ENCODE results near the gene FTL.

FTL gene

DNA sequence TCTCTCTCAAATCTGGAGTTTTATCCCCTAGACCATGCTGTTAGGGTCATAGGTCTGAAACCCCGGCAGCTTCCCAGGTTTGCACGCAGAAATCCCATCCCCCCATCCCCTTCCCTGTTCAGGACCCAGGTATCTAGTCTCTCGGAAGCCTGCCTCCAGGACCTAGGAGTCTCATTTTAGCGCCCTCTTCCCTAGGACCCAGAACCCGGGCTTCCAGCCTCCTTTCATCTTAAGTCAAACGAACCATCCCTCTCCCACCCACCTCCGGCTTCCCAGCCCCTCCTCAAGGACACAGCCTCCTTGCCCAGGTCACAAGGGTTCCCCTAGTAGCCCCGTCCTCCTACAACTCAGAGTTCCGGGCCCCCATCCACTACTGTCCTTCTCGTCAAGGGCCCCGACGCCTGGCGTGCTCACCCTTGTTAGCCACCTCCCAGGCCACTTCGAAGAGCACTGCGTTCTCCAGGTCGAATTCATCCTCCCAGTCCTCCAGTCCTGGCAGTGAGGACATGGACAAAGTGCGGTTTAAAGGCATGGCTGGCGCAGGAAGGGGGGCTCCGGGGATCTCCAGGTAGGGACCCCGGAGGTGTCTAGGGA is 27.6 kb downstream of the FTL start:
- no peak for DNase-seq

DNA sequence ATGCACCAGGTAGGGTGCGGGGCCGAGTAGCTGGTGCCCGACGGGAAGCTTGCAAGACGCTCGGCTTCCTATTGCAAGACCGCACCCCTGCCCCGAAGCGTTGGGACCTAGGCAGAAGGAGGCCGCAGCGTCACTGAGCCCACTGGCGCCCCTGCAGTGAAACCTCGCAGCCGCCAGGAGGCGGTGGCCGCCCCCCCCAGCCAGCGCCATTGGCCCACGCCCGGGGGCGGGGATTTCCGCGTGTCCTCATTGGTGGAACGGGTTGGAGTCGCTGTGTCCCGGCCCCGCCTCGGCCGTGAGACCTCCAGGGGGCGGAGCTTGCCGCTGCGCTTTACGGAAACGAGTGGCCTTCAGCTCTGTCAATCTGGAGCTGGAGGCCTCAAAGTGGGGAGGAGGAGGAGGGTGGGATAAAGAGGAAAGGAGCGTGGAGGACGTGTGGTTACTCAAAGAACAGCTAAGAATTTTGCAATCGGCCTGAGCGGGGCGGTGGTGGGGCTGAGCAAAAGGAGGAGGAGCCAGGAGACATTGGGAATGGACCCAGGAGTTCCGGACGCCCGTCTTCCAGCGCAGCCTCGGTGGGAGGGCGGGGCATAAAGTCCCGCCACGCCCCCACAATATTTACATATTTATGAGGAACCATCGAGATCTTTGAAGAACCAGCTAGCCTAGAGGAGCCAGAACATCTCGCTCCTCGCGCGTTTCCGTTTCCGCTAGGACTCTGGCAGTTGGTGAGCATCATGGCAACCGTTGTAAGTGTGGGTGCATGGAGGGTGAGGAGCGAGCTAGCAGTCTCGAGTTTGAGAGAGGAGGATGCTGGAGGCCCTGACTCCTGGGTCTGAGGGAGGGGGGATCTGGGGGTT is 28.3 kb downstream of the FTL start, which contains the start of the genes GYS1 and RUVBL2:
GYS1 (minus strand) TSS at position 135 of the 860 bp plus-strand sequence. CDS start 197 bp downstream, outside the sequence.
RUVBL2 (plus strand) TSS at position 713 of the 860 bp plus-strand sequence; CDS start at position 738, 25 bp downstream.
- DNase-seq, result peak; percentile 96

DNA sequence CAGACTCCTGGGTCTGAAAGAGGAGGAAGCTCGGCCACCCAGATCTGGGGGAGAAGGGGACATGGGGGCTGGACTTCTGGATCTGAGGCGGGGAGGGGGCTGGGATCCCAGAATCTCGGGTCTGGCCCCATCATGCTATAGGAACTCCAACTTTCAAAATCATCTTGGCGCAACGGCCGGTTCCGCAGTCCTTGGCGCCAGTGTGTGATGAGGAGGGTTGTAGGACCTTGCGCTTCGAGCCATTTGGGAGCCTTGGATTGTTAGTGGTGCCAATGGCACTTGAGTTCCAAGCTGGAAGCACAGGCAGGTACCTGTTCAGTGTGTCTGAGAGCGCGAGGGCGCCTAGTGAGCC is 28.9 kb downstream of the FTL start:
- DNase-seq, result no peak

DNA sequence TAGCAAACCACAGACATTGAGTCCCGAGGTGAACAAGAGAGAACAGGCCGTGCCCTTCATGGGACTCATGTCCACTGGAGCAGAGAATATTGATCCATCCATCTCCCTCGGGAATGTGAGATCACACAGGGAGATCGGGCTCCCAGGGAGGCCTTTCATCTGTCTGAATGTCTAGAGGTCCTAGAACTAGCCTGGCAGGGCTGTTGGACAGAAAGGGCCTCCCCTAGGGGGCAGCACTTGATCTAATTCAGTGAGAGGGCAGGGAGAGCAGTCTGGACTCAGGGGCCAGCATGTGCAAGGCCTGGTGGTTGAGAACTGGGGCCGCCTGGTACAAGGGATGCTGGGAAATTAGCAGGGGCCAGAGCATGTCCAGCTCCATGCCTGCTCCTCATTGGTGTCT is 32.9 kb downstream of the FTL start:
- DNase-seq, result no peak

DNA sequence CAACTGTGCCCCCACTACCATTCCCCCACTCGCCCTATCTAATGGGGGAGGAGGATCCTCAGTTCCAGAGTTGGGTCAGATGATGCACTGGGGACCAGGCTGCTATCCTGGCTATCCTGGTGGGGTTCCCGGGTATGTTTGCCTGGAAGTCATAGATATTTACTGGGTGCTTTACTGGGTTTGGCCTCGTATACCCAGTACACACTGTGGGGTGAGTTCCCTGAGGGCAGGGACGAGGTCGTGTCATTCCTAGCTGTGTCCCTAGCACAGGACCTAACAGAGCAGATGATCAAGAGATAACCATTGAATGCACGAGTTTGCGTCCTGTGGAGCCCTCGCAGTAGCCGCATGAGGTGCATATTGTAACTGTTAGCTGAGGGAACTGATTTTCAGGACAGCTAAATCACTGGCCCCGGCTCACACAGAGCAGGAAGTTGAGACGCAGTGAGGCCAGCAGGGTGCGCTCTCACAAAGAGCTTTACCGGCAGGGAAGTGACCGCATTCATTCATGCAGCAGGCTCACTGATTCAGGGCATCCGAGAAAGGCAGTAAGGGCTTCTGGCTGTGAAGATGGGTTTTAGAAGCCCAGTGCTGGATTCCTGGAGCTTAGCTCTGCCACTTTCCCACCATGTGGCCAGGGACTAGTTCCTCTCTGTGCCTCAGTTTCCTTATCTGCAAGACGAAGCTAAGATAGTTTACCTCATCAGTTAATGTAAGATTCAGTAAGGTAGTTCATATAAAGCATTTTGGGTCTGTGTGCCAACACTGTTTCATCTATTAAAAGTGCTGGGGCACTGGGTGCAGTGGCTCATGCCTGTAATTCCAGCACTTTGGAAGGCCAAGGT is 34.6 kb downstream of the FTL start:
- DNase-seq, result no peak

DNA sequence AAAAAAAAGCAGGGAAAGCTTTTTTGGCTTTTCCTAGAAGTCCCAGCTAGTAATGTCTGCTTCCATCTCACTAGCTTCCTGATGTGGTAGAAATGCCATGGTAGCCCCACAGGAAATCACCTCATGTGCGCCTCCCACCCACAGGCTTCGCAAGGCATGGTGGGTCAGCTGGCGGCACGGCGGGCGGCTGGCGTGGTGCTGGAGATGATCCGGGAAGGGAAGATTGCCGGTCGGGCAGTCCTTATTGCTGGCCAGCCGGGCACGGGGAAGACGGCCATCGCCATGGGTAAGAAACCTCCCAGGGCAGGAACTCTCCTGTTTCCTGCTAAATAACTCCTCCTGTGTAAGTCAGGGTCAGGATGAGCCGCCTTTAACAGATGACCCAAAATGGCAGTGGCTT is 39.0 kb downstream of the FTL start:
- no peak for DNase-seq

DNA sequence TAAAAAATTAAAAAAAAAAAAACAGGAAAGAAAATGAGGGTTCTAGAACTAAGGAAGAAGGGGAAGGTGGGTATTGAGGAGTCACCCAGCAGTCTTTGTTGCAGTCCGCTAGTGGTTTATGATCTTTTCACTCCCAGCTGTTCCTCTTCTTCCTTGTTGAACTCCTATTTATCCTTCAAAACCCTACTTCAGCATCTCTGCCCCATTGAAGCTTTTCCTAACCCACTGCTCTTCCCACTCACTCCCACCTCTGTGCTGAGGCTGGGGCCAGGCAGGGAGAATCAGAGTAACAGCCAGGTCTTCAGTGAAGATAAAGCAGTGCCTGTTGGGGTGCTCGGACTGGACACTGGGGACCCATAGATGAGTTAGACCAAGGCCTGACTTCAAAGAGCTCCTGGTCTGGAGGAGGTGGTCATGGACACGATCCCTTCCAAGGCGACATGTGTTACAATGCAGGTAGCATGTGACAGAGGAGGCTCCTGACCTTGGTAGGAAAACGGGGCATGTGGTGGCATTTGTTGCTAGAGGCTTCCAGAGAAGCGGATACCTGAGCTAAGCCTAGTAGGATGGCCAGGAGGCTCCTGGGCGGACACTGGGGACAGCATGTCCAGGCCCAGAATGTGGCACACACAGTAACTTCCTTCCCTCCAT is 40.0 kb downstream of the FTL start:
- DNase-seq, result no peak

DNA sequence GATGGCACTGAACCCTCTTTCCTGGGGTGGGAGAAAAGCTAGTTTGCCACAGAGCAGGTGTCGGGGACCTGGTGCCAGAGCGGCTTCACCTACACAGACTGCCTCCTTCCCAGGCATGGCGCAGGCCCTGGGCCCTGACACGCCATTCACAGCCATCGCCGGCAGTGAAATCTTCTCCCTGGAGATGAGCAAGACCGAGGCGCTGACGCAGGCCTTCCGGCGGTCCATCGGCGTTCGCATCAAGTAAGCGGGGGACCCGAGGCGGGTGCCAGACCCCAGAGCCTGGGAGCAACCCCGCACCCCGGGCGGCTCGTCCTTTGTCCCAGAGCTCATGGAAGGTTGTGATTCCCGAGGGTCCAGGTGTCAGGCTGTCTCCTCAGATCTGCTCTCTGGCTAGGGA is 41.8 kb downstream of the FTL start:
- no peak for DNase-seq

DNA sequence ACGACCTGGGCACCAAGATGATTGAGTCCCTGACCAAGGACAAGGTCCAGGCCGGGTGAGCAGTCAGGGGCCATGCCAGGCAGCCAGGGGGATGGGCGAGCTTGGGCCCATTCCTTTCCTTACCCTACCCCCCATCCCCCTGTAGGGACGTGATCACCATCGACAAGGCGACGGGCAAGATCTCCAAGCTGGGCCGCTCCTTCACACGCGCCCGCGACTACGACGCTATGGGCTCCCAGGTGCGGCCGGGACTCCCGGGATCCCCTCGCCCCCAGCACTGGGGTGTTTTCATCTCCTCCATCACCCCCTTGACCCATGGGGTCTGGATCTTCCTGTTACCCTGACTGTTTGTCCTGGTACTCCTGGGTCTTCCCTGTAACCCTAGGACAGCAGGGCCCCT is 44.7 kb downstream of the FTL start:
- DNase-seq, result no peak

DNA sequence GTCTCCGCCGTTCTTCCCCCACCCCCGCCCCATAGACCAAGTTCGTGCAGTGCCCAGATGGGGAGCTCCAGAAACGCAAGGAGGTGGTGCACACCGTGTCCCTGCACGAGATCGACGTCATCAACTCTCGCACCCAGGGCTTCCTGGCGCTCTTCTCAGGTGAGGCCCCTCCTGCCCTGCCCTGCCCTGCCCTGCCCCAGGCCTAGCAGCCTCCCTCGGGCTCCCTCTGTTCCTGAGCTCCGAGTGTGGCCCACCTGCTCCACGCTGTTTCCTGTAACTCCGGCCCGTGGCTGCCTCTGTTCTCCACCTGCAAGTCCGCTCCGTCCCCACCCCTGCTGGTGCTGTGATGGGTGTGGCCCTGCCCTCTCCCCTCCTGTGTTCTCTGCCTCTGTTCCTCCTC is 45.3 kb downstream of the FTL start:
- no peak for DNase-seq

DNA sequence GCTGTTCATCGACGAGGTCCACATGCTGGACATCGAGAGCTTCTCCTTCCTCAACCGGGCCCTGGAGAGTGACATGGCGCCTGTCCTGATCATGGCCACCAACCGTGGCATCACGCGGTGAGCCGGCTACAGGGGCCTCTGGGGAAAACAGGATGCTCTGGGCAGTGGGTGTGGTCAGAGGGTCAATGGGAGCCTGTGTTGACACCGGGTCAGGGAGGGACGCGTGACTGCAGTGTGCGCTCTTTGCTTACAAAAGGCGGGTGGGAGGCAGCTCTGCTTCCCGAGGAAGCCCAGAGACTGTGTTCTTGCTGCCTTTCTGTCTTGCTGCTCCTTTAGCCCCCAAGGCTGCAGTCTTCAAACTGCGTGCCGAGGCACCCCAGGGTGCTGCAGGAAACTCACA is 46.1 kb downstream of the FTL start:
- no peak for DNase-seq

DNA sequence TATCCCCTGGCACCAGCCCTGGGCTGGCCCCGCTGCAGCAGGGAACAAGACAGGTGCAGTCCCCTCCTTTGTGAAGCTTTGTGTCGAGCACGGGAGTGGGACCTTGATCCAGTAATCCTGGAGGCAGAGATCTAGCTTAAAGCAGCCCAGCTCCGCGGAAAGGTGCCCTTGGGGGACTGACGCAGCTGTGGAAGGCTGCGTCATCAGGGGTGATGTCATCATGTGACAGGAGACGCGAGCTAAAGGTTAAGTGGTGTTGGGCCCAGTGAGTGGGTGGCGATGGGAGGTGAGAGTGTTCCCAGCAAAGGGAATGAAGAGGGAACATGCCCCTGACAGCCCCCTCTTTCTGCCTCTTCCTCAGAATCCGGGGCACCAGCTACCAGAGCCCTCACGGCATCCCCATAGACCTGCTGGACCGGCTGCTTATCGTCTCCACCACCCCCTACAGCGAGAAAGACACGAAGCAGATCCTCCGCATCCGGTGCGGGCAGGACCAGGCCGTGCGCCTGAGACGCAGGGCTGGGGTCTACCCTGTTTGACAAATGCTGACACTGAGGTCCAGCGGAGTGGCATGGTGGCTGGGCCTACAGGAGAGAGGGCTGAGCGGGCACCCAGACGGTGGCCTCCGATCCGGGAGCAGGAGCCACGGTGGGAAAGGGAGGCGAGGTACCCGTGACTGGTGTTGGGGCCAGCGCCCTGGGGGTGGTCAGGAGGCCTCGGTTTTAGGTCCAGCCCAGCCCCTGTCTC is 49.2 kb downstream of the FTL start:
- no peak for DNase-seq

DNA sequence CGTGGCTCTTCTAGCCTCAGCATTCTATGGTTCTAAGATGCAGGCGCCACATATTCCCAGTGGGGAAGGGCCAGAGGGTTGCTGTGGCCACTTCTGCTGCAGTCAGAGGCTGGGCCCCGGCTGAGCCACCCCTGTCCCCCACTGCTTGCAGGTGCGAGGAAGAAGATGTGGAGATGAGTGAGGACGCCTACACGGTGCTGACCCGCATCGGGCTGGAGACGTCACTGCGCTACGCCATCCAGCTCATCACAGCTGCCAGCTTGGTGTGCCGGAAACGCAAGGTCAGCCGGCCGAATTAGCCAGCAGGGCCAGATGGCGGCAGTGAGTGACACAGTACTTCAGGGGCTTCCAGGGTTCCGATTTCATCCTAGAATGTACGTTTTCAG is 49.8 kb downstream of the FTL start:
- peak; percentile 45 for DNase-seq

DNA sequence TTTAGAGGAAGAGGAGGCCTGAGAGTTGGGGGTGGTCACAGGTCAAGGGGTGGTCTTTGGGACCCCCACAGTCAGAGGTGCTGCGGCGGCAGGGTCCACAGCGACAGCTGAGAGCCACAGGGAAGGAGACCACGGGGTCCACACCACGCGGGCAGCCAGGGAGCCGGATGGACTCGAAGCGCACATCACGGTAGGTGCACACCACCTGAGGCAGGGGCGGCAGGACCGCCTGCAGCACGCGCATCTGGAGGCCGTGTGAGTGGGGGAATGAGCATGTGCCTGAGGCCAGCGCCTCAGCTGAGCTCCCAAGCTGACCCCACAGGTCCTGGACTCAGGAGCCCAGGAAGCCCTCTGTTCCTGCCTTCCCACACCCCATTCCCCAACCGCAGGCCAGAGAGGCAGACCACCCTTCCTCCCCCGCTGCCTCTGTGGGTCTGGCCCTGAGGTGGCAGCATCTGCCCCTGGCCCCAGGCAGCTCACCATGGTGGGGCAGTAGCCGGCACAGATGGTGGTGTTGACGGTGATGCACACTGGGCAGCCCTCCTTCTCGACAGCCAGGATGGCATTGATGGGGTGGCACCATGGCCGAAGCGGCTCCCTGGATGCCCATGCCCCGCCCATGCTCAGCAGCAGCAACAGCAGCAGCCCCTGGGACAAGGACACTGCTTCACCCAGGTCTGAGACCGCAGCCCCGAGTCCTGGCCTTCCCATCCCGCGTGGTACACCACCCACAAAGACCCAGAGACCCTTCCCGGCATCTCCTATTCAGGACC is 51.1 kb downstream of the FTL start:
- DNase-seq, result no peak
